ENCODE data around the gene DKKL1. TPM values are rescaled to one million over a fixed set of nuclear protein-coding genes. Genes with fewer than 3 reads are reported as not detected.

Gene DKKL1
- total and polyA plus RNA-seq, 2 experiments from 2014 or later, result 0.76 to 2.9 TPM

- Mint-ChIP-seq H3K27ac (no peak overlapping the region), H3K36me3 (ENCODE audit: low read depth) (no peaks in the 10 kb centered on the region), H3K27me3 (ENCODE audit: insufficient read depth, low read depth, poor library complexity) (peaks cover 9% of the 10 kb centered on the region), H3K4me3 (no peak overlapping the region), H3K9me3 (no peaks in the 10 kb centered on the region; the same call in 2 of the 3 replicates), H3K4me1 (peaks cover 14% of the 10 kb centered on the region)
- no peak overlapping the region for H3K4me2 ChIP-seq
- H3K79me2 ChIP-seq (replicated peaks; ENCODE audit: insufficient read depth), result no peaks in the 10 kb centered on the region
- no peaks in the 10 kb centered on the region for H3K36me3 ChIP-seq (ENCODE audit: insufficient read depth)
- H3K4me1 ChIP-seq (ENCODE audit: insufficient read depth), result peaks cover 6% of the 10 kb centered on the region
- no peaks in the 10 kb centered on the region for H3K9me2 ChIP-seq (ENCODE audit: insufficient read depth)
- H3K4me3 ChIP-seq, result no peak overlapping the region
- no peak overlapping the region for H3K27ac ChIP-seq (ENCODE audit: low read depth)
- no peak for TF ChIP-seq ZNF331 (CRISPR knock-in tag; IDR thresholded peaks at IDR 0.05; ENCODE audit: low read depth)
- no peak for TF ChIP-seq ETS1 (IDR thresholded peaks at IDR 0.05)
- TF ChIP-seq EZH2phosphoT487 (IDR thresholded peaks at IDR 0.05; ENCODE audit: unreplicated experiment), result no peak
- TF ChIP-seq CREB1 (CRISPR knock-in tag; IDR thresholded peaks at IDR 0.05; ENCODE audit: low read depth), result no peak
- no peak for TF ChIP-seq POLR2AphosphoS5 (IDR thresholded peaks at IDR 0.05; ENCODE audit: low read depth)
- TF ChIP-seq REST (IDR thresholded peaks at IDR 0.05; ENCODE audit: unreplicated experiment), result no peak
- TF ChIP-seq NANOG (IDR thresholded peaks at IDR 0.05; ENCODE audit: borderline replicate concordance), result no peak
- TF ChIP-seq ZNF462 (CRISPR knock-in tag; IDR thresholded peaks at IDR 0.05), result no peak
- no peak for TF ChIP-seq ZNF114 (CRISPR knock-in tag; IDR thresholded peaks at IDR 0.05)
- no peak for TF ChIP-seq JUNB (IDR thresholded peaks at IDR 0.05; ENCODE audit: unreplicated experiment)
- TF ChIP-seq CTCF (conservative IDR thresholded peaks at IDR 0.05; ENCODE audit: low read depth in 2 of 2), result no peak
- no peak for TF ChIP-seq EZH2 (IDR thresholded peaks at IDR 0.05; ENCODE audit: low read depth, unreplicated experiment)
- no peak for TF ChIP-seq STAT1 (IDR thresholded peaks at IDR 0.05; ENCODE audit: unreplicated experiment)
- no peaks in the 10 kb centered on the region for H4K20me1 ChIP-seq (replicated peaks; ENCODE audit: insufficient read depth)
- no peaks in the 10 kb centered on the region for H3F3A ChIP-seq (replicated peaks; ENCODE audit: low read depth)
- no peak for DNase-seq (ENCODE audit: low spot score)
- no peak overlapping the region for H2AFZ ChIP-seq
- ATAC-seq, result no peak
- H3K27me3 ChIP-seq (ENCODE audit: insufficient read depth), result no peaks in the 10 kb centered on the region
Measured at GRCh38 chr19:49411681-49412326, 48.1 kb downstream of the DKKL1 start.

All from GM23338 (cell line).